Measurements from ENCODE around the gene HSD17B8.

HSD17B8 gene

DNA sequence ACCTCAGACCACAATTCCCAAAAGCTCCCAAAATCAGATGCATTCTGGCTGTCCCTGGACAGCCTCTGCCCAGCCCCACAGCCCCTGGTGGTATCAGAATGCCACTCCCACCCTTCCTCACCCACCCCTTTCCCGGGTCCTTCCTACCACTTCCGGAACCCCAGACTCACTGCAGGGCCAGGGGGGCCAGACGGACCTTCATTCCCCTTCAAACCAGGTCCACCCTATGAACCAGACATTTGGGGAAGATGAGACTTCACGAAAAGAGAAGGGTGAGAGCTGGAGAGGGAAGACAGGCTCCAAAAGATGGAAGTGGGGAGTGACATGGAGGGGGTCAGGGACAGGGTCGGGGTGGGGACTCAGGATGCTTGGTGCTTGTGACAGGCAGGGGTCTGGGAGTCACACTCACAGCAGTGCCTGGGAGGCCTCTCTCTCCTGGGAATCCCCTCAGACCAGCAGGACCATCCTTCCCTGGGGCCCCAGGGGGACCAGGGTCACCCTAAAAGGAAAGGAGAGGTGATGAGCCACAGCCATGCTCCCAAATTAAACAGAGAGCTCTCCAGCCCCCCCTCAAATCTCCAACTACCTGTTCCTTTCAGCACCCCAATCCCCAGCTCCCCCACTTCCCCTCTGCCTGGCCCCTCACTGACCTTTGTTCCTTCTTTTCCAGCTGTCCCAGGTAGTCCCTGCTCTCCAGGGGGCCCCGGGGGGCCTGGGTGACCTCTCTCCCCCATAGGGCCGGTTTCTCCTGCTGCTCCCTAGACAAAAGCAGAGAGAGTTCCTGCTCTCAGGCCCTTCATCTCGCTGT is 32.4 kb upstream of the HSD17B8 start:
- DNase-seq, result no peak

DNA sequence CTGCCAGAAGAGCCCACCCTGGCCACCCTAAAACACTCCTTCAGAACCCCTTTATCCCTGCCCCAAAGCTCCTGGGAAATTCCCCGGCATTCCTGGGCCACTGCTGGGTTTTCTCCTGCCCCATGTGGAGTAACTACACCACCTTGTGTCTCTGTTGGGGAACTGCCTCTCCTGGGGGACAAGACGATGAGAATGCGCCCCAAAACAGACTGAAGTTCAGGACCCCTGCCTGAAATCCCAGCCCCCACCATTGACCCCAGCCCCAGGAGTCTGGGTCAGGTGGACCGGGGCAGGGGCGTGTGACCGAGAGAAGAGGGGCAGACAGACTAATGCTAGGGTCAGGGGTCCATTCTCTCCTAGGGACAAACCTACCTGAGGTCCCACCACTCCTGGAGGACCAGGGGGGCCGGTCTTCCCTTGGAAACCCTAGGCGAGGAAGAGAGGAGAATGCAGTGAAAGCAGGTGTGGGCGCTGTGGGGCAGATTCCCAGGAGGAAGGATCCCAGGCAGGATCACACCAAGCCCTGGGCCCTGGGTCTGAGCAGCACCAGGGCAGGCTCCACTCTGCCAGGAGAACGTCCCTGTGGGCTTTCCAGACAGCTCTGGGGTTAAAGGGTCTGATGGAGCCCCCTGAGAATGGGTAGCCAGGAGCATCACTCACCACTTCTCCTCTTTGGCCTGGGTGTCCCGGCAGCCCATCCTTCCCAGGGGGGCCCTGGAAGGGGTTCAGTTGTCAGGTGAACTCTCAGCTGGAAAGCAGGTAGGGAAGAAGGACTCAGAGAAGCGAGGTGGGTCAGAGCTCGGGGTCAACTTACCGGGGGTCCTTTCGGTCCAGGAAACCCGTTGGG is 31.5 kb upstream of the HSD17B8 start:
- DNase-seq, result no peak

DNA sequence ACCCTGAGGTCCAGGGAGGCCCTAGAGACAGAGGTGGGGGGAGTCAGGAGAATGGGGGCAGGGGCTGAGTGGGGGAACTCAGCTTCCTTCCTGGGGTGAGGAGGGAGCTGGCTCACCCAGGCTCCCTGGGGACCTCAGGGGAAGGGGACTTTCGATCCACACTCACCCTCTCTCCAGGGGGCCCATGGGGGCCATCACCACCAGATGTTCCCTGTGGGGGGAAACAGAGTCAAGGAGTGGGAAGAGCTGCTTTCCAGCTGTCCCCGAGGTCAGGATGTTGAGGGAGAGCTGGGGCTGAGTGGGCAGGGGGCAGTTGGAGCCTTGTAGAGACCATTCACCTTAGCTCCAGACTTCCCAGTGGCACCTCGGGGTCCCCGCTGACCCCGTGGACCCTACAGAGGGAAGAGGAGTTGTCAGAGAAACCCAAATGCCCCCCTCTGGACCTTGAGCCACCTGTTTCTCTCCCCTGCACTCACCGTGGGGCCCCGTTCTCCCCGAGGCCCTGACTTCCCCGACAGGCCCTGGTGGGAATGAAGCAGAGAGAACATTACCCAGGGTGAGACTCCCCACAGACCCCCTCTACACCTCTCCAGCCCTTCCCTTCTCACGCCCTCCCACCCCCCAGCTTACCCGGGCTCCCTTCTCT is 30.8 kb upstream of the HSD17B8 start:
- no peak for DNase-seq

DNA sequence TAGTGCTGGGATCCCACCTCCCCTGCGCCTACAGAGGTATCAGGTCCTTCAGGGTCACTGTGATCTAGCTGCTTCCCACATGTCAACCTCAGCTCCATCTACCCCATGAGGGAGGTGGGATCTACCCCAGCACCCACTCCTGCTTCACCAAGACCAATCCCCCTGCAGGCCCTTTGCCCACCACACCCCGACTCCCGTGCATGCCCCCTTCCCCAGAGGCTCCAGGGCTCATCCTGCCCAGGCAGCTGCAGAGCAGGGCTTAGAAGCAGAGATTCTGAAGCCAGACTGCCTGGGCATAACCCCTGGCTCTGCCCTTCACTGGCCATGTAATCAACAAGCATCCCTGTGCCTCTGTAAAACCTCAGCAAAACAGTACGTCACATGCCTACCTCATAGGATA is 29.7 kb upstream of the HSD17B8 start:
- DNase-seq, result no peak

GRCh38 chr6:33175436-33176069 is 28.9 kb upstream of the HSD17B8 start:
- no peak for DNase-seq

GRCh38 chr6:33176906-33177305 is 27.5 kb upstream of the HSD17B8 start:
- no peak for DNase-seq

GRCh38 chr6:33177552-33178446 is 26.7 kb upstream of the HSD17B8 start:
- no peak for DNase-seq

- DNase-seq, result no peak
Observed at GRCh38 chr6:33178755-33179475, 25.5 kb upstream of the HSD17B8 start.

DNA sequence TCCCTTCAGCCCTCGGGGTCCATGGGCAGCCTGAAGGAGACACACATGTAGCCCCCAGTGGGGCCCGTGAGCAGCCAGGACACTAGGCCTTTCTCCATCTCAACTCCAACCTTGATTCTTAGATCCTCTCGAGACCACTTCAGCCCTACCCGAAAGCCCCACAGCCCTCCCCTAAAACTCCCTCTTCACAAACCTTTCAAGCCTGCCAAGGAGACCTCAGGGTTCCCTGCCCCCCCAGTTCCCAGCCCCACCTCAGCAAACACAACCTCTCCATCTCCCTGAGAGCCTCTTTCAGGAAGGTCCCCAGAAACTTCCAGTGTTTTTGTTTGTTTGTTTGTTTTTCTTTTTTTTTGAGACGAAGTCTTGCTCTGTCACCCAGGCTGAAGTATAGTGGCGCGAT is 23.3 kb upstream of the HSD17B8 start:
- no peak for DNase-seq

DNA sequence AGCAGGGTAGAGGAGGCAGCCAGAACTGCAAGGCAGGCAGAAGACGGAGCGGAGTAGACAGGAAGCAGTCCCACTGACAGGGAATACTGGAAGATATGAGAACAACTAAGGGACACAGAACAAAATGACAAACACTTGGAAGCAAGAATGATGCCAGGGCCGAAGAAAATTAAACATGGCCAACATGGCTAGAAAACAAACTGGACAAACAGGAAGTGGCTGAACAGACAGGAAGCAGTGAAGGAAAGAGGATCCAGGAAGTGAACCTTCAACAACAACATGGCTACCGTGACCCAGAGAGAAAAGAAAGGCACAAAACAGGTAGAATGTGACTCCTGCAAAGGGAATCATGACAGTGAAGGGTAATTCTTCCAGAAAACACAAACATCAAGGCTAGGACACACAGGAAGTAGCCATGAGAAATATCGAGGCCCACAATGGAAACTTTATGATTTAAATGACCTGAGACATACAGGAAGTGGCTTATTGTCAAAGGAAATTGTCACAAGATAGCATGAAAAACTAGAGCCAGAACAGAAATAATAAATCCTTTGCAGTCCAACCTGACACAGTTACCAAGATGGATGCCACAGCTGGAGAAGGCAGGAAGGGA is 21.3 kb upstream of the HSD17B8 start:
- no peak for DNase-seq

- no peak for DNase-seq
Observed at GRCh38 chr6:33185190-33185589, 19.3 kb upstream of the HSD17B8 start.

DNA sequence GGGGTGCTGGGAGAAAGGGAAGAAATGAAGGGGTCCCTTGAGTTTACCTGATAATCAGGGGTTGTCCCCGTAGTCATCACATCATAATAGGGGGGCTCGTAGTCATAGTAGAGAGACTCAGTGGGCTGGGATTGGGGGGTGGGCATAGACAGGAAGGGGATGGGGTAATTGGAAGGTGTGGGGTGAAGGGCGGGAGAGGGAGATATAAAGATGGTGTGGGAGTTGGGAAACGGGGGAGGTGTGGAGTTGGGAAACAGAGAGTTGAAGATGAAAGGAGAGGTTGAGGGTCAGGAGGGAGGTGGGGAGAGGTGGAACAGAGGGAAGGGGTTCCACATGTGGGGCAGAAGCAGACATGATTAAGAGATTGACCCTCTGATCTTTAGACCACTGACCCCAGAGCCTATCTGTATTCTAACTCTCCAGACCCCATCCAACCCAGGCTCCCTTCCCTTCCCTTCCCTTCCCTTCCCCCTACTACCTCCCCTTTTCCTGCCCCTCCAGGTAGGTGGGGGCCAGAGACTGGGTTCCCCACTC is 18.7 kb upstream of the HSD17B8 start:
- no peak for DNase-seq

GRCh38 chr6:33187809-33188208 is 16.6 kb upstream of the HSD17B8 start:
- no peak for DNase-seq

DNA sequence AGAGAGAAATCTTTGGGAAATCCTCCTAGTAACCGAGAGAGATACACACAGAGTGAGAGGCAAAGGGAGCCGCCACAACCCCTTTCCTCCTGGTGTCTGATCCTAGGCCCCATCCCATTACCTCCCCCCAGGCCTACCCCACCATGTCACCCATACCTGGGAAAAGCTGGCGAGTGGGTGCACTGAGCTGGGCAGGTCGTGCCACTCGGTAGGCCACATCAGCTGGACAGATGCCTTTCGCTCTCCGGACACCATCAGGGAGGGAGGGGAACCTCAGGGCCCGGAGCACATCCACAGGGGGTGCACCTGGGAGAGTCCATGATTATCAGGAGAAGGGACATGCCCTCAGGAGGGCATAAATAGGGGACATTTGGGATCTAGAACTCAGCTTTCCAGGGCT is 15.3 kb upstream of the HSD17B8 start:
- DNase-seq, result no peak

GRCh38 chr6:33189625-33190448 is 14.6 kb upstream of the HSD17B8 start:
- DNase-seq, result no peak

DNA sequence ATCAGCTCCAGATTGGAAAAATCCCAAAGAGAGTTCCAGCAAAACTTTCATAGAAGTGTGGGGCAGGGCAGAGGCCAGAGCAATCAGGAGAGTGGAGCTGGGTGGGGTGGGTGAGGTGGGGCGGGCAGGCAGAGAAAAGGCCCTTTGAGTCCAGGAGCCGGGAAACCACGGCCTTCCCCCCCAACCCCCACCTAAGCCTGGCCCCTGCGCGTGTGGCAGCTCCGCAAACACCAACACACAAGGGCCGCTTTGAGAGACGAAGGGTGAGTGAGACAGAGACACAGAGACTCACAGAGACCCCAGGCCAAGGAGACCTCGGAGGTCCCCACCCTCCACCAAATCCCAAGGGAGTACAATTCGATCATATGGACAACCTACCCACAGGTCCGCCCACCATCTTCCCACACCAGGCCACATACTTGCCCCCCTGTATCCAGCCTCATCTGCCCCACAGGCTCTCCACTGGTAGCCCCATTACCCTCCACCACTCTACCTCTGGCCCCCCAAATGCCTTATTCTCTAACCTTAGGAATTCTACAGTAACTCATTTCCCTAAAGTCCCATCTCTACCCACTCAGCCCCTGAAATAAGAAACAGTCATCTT is 13.8 kb upstream of the HSD17B8 start:
- no peak for DNase-seq

DNA sequence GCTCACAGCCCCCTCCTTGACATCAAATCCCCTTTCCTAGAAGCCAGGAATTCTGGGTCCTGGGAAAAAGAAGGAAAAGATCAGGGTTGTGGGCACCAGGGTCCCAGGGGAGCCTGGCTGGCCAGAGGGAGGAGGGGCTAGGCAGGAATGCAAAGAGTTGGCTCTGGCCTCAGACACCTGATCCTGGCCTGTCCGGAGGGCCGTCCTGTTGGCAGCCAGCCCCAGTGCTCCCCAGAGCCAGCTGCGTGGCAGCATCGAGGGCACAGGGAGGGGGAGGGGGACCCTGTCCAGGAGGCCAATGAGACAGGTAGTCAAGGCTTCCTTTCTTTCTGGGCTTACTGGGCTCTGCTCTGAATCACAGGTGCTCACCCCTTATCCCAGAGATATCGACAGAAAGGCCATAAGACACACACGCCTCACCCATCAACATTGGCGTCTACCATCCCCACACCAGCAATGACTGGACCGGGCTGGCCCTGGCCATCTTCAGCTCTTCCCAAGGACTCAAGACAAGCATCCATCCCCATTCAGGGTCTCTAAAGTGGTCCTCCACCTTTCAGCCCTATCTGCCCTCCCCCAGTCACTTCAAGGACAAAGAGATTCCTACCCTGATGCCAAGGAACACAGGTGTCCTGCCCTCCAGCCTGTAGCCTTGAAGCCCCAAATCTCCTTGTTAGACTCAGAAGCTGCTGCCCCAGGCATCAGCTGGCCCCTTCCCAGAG is 12.9 kb upstream of the HSD17B8 start:
- no peak for DNase-seq

GRCh38 chr6:33192105-33192646 is 12.3 kb upstream of the HSD17B8 start, which contains the start of gene COL11A2:
Gene COL11A2 (minus strand): TSS chr6:33192467. CDS start chr6:33192240, 227 bp downstream.
- DNase-seq, result no peak

All from activated CD4-positive, alpha-beta T cell treated with anti-CD3 and anti-CD28 coated beads, Interleukin-2, amount 50 U/mL, for 4 hours (primary cell).